ENCODE data around the gene VPS37B. TPM values are rescaled to one million over a fixed set of nuclear protein-coding genes. Genes with fewer than 3 reads are reported as not detected.
A peak's percentile ranks its signal among the peaks of the same experiment; 100 is the strongest.

The VPS37B gene
- total and polyA plus RNA-seq, 5 experiments from 2014 or later: 15.2 to 37.2 (median 19.4) TPM

GRCh38 chr12:122852336-122853275, 43.3 kb downstream of the VPS37B start:
- POLR2A ChIA-PET: interaction anchor here (1.2 kb wide), 1 partner anchor 8 kb away, joined by 3 read pairs; no protein-coding TSS in a partner anchor
- no peak for ATAC-seq
- Mint-ChIP-seq H3K27ac (peak overlapping the region in 3 of 10 donors; percentile 8 to 37 (median 29)), H3K4me1 (no peaks in the 10 kb centered on the region), H3K36me3 (peaks cover 0 to 41% (median 0%) of the 10 kb centered on the region in 3 donors), H3K27me3 (no peaks in the 10 kb centered on the region), H3K9me3 (no peaks in the 10 kb centered on the region), H3K4me3 (no peak overlapping the region)
- no peak for DNase-seq

GRCh38 chr12:122851820-122852219, 44.1 kb downstream of the VPS37B start:
- DNase-seq (no peak), ATAC-seq (no peak)
- Mint-ChIP-seq H3K9me3 (no peaks in the 10 kb centered on the region), H3K27ac (no peak overlapping the region), H3K27me3 (no peaks in the 10 kb centered on the region), H3K36me3 (peaks cover 0 to 37% (median 0%) of the 10 kb centered on the region in 3 donors), H3K4me1 (no peaks in the 10 kb centered on the region), H3K4me3 (no peak overlapping the region)
- POLR2A ChIA-PET: interaction anchor here (0.6 kb wide), 1 partner anchor 432 kb away, joined by 3 read pairs; no protein-coding TSS in a partner anchor

DNA sequence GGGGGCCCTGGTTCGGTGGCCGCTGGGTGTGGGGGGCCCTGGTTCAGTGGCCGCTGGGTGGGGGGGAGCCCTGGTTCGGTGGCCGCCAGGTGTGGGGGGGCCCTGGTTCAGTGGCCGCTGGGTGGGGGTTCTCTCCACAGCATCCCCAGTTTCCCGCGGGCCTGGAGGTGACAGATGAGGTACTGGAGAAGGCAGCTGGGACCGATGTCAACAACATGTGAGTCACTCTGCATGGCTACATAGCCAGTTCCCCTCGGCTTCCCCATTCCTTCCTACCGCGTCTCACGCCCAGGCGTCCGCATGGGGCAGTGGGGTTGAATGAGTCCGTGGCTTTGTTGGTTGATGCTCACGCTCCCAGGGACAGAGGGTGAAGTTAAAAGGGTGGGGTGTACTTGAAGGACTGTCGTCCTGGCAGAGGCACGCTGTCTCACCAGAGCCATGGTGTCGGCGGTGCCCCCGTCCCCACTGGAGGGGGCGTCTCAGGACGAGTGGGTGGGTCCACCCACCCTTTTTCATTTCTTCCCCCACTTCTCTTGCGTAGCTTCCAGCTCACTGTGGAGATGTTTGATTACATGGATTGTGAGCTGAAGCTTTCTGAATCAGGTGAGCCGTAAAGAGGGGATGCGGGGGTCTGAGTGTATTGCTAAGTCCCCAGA, 45.1 kb downstream of the VPS37B start:
- Mint-ChIP-seq H3K36me3 (peaks cover 0 to 35% (median 0%) of the 10 kb centered on the region in 3 donors), H3K27ac (no peak overlapping the region), H3K4me3 (no peak overlapping the region), H3K9me3 (no peaks in the 10 kb centered on the region), H3K4me1 (no peaks in the 10 kb centered on the region), H3K27me3 (no peaks in the 10 kb centered on the region)
- ATAC-seq (no peak), DNase-seq (no peak)
- POLR2A ChIA-PET: no interaction called here

- Mint-ChIP-seq H3K4me1 (no peaks in the 10 kb centered on the region), H3K36me3 (peaks cover 0 to 30% (median 0%) of the 10 kb centered on the region in 3 donors), H3K27me3 (no peaks in the 10 kb centered on the region), H3K27ac (peak overlapping the region in 1 of 10 donors; percentile 24), H3K4me3 (no peak overlapping the region), H3K9me3 (no peaks in the 10 kb centered on the region)
- no peak for DNase-seq
- ATAC-seq: no peak
- POLR2A ChIA-PET: no interaction called here
Observed at GRCh38 chr12:122850048-122850445, 45.9 kb downstream of the VPS37B start.

GRCh38 chr12:122849352-122850047, 46.4 kb downstream of the VPS37B start:
- no peak for ATAC-seq
- H3K27ac Mint-ChIP-seq: peak overlapping the region in 2 of 10 donors; percentile 24 to 31
- no peaks in the 10 kb centered on the region for H3K9me3 Mint-ChIP-seq
- H3K4me1 Mint-ChIP-seq: no peaks in the 10 kb centered on the region
- H3K36me3 Mint-ChIP-seq: peaks cover 0 to 27% (median 0%) of the 10 kb centered on the region in 3 donors
- H3K4me3 Mint-ChIP-seq: peak overlapping the region in 1 of 10 donors; percentile 38
- no peaks in the 10 kb centered on the region for H3K27me3 Mint-ChIP-seq
- POLR2A ChIA-PET: interaction anchor here (0.6 kb wide), 2 partner anchors 388 to 583 kb away, joined by 4 to 5 read pairs; no protein-coding TSS in a partner anchor
- DNase-seq: no peak

GRCh38 chr12:122848471-122849351, 47.2 kb downstream of the VPS37B start:
- no peaks in the 10 kb centered on the region for H3K27me3 Mint-ChIP-seq
- no peaks in the 10 kb centered on the region for H3K9me3 Mint-ChIP-seq
- peaks cover 0 to 27% (median 0%) of the 10 kb centered on the region in 3 donors for H3K36me3 Mint-ChIP-seq
- DNase-seq: no peak
- H3K4me1 Mint-ChIP-seq: peaks cover 0 to 4% (median 2%) of the 10 kb centered on the region in 4 donors
- POLR2A ChIA-PET: interaction anchor here (0.6 kb wide), 1 partner anchor 389 kb away, joined by 4 read pairs; no protein-coding TSS in a partner anchor
- no peak overlapping the region for H3K4me3 Mint-ChIP-seq
- peak overlapping the region in 2 of 10 donors; percentile 32 to 48 for H3K27ac Mint-ChIP-seq
- no peak for ATAC-seq

GRCh38 chr12:122847921-122848421, 48.0 kb downstream of the VPS37B start:
- DNase-seq (peak in 1 of 10 donors; percentile 49), ATAC-seq (no peak)
- no peaks in the 10 kb centered on the region for H3K9me3 Mint-ChIP-seq
- POLR2A ChIA-PET: no interaction called here
- H3K27me3 Mint-ChIP-seq: no peaks in the 10 kb centered on the region
- peak overlapping the region in 1 of 10 donors; percentile 48 for H3K27ac Mint-ChIP-seq
- H3K4me1 Mint-ChIP-seq: peaks cover 0 to 10% (median 4%) of the 10 kb centered on the region in 4 donors
- H3K4me3 Mint-ChIP-seq: no peak overlapping the region
- H3K36me3 Mint-ChIP-seq: peaks cover 0 to 27% (median 0%) of the 10 kb centered on the region in 3 donors

- Mint-ChIP-seq H3K9me3 (no peaks in the 10 kb centered on the region), H3K4me3 (no peak overlapping the region), H3K36me3 (peaks cover 0 to 22% (median 0%) of the 10 kb centered on the region in 3 donors), H3K27me3 (no peaks in the 10 kb centered on the region), H3K27ac (peak overlapping the region in 1 of 10 donors; percentile 2), H3K4me1 (peaks cover 2 to 14% (median 5%) of the 10 kb centered on the region in 4 donors)
- DNase-seq (peak in 2 of 10 donors; percentile 15 to 34), ATAC-seq (no peak)
- POLR2A ChIA-PET: no interaction called here
Observed at GRCh38 chr12:122847516-122847836, 48.4 kb downstream of the VPS37B start.

DNA sequence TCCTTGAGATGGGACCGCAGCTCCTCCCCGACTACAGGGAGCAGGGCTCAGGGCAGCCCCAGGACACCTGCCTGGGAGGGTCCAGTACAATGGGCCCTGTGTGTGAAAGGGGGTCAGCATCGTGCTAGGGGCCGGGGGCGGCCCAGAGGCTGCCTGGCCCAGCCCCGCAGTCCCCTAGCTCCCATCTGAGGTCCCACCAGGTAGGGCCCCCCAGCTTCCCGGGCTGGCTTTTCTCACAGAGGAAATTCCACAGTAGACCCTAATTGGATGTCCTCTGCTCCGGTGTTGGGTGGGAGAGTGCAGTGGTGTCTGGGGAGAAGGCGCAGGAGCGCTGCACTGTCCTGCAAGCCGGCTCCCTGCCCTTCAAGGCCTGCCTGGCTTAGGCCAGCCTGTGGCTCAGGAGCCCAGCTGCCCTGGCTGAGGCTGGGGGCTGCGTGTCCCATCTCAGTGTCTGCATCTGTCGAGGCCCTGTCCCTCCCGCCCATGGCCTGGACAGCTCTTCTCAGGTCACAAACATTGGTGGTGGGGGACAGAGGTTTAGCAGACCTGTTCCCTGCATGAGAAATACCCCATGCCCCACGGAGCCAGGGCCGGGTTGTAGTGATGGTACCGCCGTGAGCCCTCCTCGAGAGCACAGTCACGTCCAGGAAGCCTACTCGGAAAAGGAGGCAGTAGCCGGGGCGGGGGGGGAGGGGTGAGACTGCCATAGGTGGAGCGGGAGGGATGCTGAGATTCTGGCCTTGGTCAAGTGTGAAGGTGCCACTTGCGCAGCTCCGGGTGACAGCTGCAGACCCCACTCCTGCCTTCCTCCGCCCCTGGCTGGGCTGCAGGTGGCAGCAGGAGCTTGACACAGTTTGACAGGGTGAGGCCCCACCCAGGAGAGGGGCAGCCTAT, 49.1 kb downstream of the VPS37B start:
- ATAC-seq (no peak), DNase-seq (peak in 1 of 10 donors; percentile 45)
- Mint-ChIP-seq H3K36me3 (peaks cover 0 to 18% (median 0%) of the 10 kb centered on the region in 3 donors), H3K27me3 (no peaks in the 10 kb centered on the region), H3K4me3 (peak overlapping the region in 1 of 10 donors; percentile 41), H3K27ac (peak overlapping the region in 2 of 10 donors; percentile 2 to 53), H3K4me1 (peaks cover 5 to 18% (median 9%) of the 10 kb centered on the region in 4 donors), H3K9me3 (no peaks in the 10 kb centered on the region)
- POLR2A ChIA-PET: interaction anchor here (0.7 to 1.5 kb wide), 3 partner anchors 10 to 14 kb away, joined by 3 to 7 read pairs (median 4); no protein-coding TSS in a partner anchor

DNA sequence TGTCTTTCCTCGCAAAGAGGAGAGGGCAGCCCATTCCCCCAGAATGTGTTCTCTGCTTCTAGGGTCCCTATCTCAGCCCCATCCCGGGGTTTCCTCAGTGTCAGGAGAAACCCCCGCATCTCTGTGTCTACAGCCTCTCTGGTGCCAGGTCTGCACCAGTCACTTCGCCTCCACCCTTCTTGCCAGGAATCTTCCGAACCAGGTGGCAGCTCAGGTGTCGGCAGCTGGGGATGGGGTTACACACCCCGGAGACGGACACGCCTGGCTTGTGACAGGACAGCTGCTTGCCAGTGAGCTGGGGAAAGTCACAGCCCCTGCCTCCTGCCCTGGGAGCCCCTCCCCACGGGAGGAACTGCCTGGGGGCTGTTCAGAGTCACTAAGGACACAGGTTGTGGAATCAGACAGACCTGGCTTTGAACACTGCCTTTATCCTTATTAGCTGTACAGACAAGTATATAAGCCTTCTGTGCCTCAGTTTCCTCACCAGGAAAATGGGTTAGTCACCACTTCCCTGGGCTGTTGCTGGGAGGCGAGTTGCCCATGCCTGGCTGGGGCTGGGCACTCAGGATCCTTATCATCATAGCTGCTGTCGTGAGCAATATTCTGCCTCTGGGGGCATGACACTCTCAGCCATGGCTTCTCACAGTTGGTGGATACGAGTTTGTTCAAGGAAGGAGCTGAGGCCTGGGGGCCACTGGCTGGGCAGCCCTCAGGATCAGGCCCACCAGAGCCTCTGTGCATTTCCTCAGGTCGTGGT, 49.9 kb downstream of the VPS37B start:
- Mint-ChIP-seq H3K36me3 (peaks cover 0 to 12% (median 0%) of the 10 kb centered on the region in 3 donors), H3K27me3 (no peaks in the 10 kb centered on the region), H3K27ac (peak overlapping the region in 4 of 10 donors; percentile 27 to 59 (median 36)), H3K9me3 (no peaks in the 10 kb centered on the region), H3K4me3 (no peak overlapping the region), H3K4me1 (peaks cover 6 to 26% (median 16%) of the 10 kb centered on the region in 4 donors)
- ATAC-seq: no peak
- POLR2A ChIA-PET: interaction anchor here (1.4 to 1.5 kb wide), 2 partner anchors 10 to 11 kb away, joined by 4 to 7 read pairs; no protein-coding TSS in a partner anchor
- DNase-seq: peak in 1 of 10 donors; percentile 60
